ENCODE results near the gene SLC25A51.

GRCh38 chr9:37917801-37918664, 14.1 kb upstream of the SLC25A51 start:
- TF ChIP-seq CTCF (IDR thresholded peaks at IDR 0.05) (no peak), POLR2A (IDR thresholded peaks at IDR 0.05) (no peak)
